Umbilical cord (tissue), 2 donors: ENCODE results near the gene SMIM27. TPM values are rescaled to one million over a fixed set of nuclear protein-coding genes. Genes with fewer than 3 reads are reported as not detected.
A peak's percentile ranks its signal among the peaks of the same experiment; 100 is the strongest.

ENCODE experiments used
- DNase-seq: peaks from one replicate; pipeline ENCODE4 v3.0.0-alpha.2; 2015; ENCODE audit warnings: low spot score
- total RNA-seq: library from RNA; depleted of rRNA; stranded (reverse); fragments of >200 nt; gene quantifications from one replicate; pipeline ENCODE4 v1.2.3, GENCODE V29; 2014; ENCODE audit warnings: low replicate concordance; ENCODE audit not compliant: insufficient read depth

Gene SMIM27
- total RNA-seq, 1 donor from 2014 or later, result not detected

DNA sequence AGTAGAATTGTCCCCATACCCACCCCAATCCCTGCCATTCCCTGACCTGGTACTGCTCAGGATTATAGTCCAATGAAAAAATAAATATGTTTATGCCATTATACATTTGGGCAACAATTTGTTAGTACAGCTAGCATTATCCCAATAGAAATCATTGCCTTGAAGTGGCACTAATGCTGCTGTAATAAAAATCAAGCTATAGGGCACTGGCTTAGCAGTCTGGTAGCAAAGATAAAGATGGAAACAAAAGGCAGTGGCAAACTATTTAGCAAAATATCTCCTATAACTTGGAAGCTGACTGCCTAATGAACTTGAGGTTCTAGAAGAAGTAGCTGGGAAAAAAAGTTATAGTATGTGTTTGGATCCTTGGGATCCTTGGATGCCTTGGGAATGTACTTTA lies 2.5 kb downstream of the SMIM27 start:
- DNase-seq, result no peak

DNA sequence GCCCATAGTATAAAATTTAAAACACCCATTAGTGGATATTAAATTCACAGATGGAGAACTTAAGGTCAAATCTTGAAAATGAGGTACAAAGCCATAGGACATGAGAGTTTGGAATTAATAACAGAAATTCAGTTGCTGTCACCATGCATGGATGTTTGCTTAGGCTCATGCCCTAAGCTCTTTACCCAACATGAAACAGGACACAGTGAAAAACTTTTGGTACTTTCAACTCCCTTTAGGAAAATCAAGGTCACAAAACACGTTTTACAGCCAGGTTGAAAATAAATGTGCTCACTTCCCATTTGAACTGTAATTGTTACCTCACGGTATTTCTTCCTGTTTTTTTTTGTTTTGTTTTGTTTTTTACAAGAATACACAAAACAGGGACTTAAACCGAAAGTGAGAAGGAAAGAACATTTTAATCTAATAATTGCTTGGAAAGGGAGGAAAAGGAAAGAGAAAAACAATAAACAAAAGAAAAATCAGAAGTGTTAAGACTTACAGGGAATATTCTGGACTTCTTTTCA lies 6.3 kb downstream of the SMIM27 start:
- DNase-seq, result no peak

DNA sequence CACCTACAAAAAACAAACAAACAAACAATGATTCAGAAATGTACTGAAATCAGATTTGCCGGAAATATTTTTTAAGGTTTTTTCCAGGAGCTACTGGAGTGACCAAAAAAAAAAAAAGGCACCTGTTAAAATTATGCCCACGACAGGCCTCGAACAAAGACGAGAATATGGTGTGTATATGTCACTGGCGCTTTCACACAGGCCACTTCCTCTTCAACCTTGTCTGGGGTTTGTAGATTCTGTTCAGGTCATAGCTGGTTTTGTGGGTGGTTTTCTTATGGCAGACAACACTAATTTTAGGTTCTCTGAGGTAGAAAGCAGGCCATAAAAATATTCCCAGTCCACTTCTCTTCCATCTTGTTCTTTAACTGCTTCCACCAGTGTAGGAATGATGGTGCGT lies 13.8 kb downstream of the SMIM27 start:
- DNase-seq, result no peak

DNA sequence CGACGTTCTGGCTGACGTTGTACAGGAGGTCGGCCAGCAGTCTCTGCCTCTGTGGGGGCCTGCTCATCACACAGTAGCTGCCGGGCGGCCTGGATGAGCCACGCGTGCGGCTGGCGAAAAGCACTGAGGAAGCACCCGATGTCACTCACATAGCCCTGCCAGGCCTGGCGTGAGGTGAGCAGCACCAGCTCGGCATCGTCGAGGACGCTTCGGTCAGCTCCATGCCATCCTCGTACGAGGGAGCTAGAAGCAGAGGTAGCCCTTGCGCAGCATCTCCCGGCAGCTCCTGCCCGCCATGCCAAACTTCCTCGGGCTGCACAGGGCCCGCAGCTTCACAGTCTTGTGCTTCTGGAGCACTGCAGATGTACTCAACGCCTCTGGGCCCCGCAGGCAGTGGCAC lies 14.6 kb downstream of the SMIM27 start:
- no peak for DNase-seq

DNA sequence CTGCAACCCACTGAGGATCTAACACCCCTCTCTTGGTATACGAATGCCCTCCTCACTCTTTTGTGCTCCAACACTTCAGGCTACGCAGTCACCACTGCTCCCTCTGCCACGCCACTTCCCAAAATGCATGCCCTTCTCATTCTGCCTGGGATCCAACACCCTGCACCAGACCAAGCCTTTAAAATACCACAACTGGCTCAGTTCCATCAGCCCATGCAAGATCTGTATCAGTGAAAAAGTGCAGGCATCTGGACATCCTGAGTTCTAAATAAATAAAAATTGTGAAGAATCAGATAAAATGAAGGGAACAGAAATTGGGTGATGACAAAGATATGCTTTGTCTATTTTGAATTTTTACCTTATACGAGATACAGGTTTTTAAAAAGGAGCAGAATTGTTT lies 18.1 kb downstream of the SMIM27 start:
- DNase-seq, result no peak

DNA sequence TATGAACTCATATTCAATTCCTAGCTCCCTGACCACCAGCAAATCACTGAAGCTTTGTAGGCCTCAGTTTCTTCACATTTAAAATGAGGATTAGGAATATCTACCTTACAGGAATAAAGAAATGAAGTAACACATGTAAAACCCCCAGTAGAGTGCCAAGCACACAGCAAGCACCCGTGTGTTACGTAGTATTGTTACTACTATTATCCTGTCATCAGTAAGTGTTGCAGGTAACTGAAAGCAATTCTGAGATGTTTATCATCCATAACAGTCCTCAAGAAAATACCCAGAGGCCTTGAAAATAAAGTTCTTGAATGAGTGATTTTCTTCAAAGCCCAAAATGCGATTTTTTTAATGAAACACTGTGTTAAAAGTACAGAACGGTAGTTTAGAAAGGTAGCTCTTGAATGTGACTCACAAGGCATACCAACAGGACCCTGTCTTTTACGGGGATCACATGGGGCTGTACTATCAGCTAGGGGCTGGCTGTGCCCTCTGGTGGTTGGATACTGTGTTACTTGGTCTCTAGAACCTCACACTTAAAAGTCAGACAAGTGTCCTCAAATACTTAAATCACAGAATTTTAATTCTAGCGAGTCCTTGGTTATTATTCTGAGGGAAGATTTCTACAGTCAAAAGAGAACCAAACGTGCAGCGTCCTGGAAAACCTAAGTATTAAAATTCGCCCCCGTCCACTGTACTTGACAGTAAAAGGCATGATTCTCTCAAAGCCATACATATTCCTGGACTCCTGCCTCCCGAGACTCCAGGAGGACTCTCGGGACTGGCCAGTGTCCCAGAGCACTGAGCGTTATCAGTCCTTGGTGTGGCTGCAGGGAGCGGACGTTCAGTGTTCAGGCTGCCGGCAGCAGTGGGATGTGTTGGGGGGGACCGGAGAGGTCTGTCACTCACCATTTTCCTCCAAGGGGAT lies 20.1 kb downstream of the SMIM27 start:
- peak; percentile 79 for DNase-seq

DNA sequence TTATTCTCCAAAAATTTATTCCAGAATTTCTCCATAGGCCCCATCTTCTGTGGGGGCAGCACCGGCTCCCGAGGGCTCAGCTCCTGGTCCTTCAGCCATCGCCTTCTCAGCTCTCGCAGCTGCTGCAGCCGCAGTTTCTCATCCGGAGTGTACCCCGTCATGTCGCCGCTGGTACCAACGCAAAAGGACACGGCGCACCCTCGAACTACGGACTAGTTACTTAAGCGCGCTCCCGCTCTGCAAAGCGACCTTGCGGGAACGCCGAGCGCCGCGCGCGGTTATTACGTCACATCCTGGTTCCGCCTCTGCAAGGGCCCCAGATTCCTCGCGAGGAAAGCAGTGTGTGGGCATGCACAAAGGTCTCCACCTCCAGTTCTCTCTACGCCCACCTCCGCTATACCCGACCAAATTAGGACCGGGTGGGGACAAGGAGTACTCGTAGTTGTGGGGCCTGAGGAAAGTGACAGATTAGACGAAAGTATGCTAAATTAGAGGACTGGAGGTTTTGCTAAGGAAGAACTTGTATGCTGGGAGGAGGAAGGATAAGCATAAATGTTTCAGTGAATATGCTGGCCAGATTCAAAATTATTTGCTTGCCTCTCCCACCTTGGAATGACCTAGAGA lies 20.9 kb downstream of the SMIM27 start, which contains the start of gene NDUFB6:
Gene NDUFB6 (minus strand): TSS at position 260 of the 624 bp plus-strand sequence. CDS start 99 bp downstream, at position 161.
- DNase-seq, result peak; percentile 97

DNA sequence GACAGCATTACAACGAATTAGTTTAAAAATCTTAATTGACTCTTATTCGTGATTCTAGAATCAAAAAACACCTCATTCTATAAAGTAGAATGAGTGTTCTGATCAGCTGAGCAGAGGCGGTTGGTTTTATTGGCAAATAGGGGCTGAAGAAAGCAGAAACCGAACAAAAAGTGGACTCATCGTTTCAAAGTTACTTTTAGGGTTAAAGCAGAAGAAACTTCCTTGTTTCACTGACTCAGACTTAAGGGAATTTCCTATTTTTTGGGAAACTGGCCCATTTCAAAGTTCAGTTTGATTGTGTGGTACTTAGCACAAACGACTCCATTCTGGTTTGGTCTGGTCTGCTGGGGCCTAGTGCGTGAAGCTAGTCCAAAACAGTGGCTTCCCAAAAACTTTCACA lies 21.7 kb downstream of the SMIM27 start:
- no peak for DNase-seq

DNA sequence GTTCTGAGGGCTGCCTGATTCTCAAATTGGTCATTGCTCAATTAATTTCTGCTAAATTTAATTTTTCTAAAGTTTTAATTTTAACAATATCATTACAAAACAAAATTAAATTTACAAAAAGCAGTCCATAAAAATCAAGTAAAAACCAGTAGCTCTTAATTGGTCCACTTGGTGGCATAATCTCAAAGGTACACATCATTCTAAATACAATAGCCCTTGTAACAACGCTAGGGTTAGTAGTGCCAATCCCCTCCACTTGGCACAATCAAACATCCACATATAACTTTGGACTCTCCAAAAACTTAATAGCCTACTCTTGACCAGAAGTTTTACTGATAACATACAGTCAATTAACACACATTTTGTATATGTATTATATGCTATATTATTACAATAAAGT lies 22.7 kb downstream of the SMIM27 start:
- DNase-seq, result no peak

DNA sequence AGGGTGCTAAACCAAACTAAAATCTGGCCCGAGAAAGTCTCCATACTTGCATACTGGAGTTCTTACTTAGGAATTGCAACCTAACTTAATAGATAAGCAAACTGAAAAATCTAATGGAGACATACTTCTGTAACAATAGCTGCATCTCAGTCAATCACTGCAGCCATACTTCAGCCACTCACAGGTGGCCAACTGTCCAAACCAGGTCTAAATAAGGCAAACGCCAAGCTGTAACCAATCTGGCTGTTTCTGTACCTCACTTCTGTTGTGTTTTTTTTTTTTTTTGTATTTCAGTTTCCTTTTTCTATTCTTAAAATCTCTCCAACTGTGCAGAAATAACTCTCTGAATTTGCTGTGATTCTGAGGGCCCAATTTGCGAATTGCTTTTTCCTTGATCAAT lies 25.2 kb downstream of the SMIM27 start:
- no peak for DNase-seq

DNA sequence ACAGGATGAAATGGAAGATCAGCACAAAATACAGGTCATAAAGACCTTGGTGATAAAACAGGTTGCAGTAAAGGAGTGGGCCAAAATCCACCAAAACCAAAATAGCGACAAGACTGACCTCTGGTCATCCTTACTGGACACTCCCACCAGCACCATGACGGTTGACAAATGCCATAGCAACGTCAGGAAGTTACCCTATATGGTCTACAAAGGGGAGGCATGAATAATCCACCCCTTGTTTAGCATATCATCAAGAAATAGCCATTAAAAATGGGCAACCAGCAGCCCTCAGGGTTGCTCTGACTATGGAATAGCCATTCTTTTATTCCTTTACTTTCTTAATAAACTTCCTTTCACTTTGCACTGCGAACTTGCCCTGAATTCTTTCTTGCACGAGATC lies 26.8 kb downstream of the SMIM27 start:
- DNase-seq, result no peak

DNA sequence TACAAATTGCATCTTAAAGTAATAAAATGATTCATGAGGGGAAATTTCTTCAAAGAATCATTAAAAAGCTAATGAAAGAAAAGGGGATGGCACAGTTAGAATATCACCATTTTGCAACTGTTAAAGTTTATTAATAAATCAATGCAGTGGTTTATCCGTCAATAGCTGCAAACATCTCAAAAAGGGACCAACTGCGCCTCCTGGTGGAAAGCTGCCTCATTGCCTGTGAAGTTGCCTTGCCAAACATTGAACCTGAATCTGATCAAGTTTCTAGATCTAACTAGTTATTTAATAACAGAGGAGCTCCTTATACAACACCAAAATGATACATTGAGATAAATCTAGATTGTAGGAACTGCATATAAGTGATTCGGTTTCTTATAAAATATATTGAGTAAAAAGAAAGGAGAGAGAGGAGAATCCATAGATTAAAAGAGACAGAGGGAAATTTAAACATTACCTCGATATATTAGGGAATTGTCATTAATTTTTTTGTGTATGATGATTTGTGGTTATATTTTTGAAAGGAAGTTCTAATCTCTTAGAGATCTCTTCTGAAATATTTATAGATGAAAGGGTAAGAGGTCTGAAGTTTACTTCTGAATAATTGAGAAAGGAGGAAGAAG lies 27.7 kb downstream of the SMIM27 start:
- peak; percentile 57 for DNase-seq

DNA sequence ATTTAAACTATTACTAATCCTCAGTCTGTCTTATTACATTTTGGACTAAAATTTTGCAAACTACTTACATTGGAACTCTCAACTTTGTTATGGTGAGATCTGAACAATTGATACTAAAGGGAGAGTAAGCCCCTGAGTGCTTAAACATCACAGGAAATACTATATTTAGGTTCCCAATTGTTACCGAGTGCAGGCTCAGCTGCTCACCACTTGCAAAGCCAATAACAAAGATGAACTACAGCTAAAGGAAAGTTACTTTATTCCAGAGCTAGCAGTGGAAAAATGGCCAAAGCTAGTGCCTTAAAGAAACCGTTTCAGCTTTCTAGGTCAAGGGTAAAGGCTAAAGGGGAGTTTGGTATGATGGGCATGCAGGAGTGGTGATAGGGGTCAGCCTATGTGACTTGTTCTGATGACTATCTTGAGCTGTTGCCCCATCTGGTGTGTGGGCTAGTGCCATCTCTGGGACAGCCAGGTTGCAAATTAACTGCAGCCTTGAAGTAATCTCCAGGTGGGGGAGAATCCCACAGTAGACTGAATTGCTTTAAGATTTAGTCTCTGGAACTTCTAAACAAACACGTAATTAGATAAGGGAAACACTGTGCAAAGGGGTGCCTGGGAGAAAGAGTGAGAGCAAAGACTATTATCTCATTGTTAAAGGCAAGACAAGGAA lies 28.6 kb downstream of the SMIM27 start:
- no peak for DNase-seq

DNA sequence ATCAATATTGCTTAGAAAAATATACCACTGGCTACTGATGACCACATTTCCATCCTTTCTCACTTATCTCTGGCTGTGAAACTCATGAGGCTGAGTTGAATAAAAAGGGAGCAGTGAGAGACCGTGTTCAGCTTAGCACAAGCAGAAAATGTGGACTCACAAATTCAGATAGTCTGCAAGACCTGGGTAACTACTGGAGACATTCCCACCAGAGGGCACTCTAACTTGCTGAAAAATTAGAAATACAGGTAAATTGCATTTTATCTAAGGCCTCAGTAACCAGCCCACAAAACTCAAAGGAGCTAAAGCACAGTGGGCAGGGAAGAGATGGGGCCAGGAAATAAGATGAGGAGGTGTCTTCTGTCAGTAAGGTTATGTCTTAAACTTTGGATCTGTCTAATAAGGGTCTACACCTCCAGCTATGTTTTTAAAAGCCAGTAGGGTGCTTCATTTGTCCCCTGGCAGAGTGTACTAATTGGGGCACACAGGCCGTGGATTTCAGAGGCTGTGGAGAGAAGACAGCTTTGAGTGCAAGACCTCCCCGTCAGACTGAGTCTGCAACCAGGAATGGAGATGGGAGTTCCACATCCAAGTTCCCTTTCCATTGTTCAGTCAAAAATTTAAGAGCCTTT lies 29.5 kb downstream of the SMIM27 start:
- DNase-seq, result peak; percentile 75

DNA sequence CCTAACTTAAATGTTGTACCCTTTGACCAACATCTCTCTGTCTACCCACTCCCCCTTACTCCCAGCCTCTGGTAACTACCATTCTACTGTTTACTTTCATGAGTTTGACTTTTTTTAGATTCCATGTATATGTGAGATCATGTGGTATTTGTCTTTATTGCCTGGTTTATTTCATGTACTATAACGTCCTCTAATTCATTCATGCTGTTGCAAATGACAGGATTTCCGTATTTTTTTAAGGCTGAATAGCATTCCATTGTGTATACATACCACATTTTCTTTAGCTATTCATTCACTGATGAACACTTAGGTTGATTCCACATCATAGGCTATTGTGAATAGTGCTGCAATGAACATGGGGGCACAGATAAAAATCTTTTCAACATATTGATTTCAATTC lies 32.7 kb downstream of the SMIM27 start:
- DNase-seq, result peak; percentile 35

DNA sequence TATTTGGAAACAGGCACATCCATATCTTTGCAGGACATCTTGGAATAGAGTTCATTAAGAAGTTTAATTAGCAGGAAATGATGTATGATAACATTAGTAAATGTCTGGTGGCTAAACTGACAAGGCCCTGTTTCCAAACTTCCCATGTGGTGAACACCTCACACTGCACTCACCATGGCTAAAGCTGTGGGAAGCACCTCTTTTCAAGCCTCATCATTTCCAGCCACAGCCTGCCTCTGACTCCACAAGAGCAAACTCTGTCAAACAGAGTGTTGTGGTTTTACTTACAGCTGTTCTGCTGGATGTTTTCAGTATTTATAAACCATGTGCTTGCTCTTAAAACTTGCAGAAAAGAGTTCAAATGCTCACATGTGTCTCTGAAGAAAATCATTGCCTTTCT lies 35.8 kb downstream of the SMIM27 start:
- peak; percentile 37 for DNase-seq

DNA sequence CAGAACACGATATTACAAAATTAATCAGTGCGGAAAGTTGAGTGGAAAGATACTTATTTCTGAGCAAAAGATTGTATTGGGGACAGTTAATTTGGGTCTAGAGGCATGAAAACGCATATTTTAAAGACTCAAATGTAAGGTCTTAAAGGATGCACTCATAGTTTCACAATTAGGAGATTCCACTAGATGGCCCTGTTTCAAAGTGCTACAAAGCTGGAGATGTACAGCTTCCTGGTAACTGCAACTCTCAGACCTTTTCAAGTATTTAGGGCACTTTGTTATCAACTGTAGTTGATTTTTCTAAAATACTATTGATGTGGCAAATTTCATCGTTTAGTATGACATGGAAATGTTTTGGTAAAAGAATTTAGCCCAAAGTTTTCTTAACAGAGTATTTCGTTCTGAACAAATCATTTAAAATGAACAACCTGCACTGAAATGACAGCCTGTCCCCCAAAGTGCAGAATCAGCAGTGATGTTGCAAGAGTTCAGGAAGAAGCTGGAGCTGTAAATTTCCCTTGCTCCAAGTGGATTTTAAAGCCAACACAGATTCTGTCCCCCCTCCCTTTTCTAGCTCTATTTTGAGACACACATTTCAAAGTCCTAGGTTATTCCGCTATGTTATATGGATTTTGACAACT lies 37.1 kb downstream of the SMIM27 start:
- peak; percentile 85 for DNase-seq

DNA sequence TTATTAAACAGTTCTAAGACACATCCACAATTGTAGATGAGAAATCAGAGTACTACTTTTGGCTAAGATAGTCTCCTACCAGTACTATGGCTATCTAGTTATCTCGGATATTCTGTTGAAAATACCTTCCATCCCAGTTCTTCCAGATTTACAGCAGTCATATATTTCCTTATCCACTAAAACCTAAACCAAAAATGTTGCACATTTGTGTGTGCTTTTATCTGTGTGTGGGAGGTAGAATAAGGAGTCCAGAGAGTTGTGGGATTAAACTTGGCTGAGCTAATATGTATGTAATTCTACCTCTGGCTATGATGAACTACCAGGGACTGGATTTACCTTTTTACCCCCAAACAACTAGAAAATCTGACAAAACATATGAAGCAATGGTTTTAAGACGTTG lies 38.3 kb downstream of the SMIM27 start:
- peak; percentile 17 for DNase-seq

DNA sequence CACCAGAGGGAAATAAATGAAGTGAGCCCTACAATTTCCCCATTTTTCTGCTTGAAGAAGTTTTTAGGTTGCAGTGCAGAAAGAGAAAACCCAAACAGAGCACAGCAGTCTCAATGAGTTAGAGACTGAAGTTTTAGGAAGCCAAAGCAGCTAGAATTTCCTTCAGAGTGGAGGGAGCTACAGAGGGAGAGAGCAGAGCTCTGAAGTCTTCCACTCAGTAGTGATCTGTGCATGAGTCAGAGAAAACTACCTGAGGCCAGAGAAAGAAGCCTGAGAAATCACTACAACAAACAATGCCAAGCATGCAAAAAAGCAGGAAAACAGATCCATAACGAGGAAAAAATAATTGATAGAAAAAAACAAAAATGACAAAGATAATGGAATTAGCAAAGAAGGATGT lies 38.8 kb downstream of the SMIM27 start:
- DNase-seq, result peak; percentile 17

DNA sequence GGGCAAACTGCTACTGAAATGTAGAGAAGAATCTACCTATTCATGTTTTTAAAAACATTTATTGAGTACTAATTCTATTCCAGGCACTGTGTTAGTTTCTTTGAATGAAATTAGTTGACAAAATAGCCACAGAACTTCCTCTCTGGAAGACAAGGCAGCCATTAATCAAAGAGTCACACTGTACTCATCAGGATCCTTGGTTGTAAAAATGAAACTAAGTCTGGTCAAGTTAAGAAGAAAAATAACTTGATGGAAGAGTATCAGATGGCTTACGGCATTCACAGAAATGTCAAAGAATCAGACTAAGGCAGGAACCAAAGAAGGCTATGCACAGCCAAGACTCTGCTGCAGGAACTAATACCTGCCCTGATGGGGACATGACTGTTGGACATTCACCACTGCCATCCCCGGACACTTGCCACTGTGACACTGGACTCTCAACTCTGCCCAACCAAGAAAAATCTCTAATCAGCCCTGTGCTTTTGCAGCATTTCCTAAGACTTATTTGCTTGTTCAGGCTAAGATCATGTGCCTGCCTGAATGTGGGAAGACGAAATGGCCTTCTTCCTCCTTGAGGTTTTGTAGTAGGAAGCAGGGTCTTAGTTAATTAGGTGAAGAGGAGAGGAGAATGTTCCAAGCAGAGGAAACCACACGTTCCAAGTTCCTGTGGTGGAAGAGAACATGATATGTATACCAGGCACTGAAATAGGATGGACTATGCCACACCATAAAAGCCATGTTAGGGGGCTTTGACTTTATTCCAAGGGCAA lies 44.2 kb downstream of the SMIM27 start:
- DNase-seq, result no peak
